ENCODE measurements around the gene MUS81. TPM values are rescaled to one million over a fixed set of nuclear protein-coding genes. Genes with fewer than 3 reads are reported as not detected.

Gene MUS81
- total RNA-seq, 1 donor from 2014 or later = 114 TPM

DNA sequence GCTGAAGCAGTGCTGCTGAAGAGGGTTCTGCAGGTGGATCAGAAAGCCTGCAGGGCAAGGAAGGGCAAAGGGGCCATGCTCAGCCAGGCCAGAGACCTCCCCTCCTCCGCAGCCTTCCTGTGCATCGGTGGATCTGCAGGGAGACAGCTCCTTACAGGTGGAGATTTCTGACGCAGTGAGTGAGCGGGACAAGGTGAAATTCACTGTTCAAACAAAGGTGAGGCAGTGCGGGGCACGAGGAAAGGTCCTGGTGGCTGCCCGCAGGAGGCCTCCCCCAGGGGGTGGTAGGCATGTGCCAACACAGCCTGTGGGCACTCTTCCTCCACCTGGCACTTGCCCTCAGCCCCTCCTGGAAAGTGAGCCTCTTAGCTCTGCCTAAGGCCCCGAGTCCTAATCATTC is 10.9 kb upstream of the MUS81 start:
- Mint-ChIP-seq H3K4me1 (ENCODE audit: low read depth, unreplicated experiment) (peaks cover 1% of the 10 kb centered on the region), H3K27me3 (ENCODE audit: unreplicated experiment) (peaks cover 8% of the 10 kb centered on the region), H3K4me3 (ENCODE audit: unreplicated experiment) (no peak overlapping the region), H3K9me3 (ENCODE audit: unreplicated experiment) (peaks cover 10% of the 10 kb centered on the region), H3K27ac (ENCODE audit: unreplicated experiment) (no peak overlapping the region), H3K36me3 (ENCODE audit: unreplicated experiment) (no peaks in the 10 kb centered on the region)
- TF ChIP-seq, protein P1, sequence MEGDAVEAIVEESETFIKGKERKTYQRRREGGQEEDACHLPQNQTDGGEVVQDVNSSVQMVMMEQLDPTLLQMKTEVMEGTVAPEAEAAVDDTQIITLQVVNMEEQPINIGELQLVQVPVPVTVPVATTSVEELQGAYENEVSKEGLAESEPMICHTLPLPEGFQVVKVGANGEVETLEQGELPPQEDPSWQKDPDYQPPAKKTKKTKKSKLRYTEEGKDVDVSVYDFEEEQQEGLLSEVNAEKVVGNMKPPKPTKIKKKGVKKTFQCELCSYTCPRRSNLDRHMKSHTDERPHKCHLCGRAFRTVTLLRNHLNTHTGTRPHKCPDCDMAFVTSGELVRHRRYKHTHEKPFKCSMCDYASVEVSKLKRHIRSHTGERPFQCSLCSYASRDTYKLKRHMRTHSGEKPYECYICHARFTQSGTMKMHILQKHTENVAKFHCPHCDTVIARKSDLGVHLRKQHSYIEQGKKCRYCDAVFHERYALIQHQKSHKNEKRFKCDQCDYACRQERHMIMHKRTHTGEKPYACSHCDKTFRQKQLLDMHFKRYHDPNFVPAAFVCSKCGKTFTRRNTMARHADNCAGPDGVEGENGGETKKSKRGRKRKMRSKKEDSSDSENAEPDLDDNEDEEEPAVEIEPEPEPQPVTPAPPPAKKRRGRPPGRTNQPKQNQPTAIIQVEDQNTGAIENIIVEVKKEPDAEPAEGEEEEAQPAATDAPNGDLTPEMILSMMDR (IDR thresholded peaks at IDR 0.05; ENCODE audit: partially characterized antibody, unreplicated experiment) = no peak
- no peak for DNase-seq

DNA sequence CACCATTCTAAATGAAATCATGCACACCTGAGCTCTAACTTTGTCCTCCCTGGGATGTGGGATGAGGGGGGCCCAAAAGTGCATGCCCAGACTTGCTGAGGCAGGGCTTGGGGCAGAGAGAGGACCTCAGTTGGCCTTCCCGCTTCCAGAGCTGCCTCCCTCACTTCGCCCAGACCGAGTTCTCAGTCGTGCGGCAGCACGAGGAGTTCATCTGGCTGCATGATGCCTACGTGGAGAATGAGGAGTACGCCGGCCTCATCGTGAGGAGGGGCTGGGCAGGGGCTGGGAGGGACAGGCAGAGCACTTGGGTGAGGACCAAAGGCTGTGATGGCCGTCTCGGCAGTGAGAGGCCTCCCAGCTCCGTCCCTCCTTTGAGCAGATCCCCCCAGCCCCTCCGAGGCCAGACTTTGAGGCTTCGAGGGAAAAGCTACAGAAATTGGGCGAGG is 10.4 kb upstream of the MUS81 start:
- H3K4me1 Mint-ChIP-seq (ENCODE audit: low read depth, unreplicated experiment) = peaks cover 5% of the 10 kb centered on the region
- no peak overlapping the region for H3K27ac Mint-ChIP-seq (ENCODE audit: unreplicated experiment)
- no peak for DNase-seq
- H3K27me3 Mint-ChIP-seq (ENCODE audit: unreplicated experiment) = peaks cover 8% of the 10 kb centered on the region
- no peaks in the 10 kb centered on the region for H3K36me3 Mint-ChIP-seq (ENCODE audit: unreplicated experiment)
- peaks cover 10% of the 10 kb centered on the region for H3K9me3 Mint-ChIP-seq (ENCODE audit: unreplicated experiment)
- TF ChIP-seq, protein P1 (IDR thresholded peaks at IDR 0.05; ENCODE audit: partially characterized antibody, unreplicated experiment) = no peak
- H3K4me3 Mint-ChIP-seq (ENCODE audit: unreplicated experiment) = no peak overlapping the region

DNA sequence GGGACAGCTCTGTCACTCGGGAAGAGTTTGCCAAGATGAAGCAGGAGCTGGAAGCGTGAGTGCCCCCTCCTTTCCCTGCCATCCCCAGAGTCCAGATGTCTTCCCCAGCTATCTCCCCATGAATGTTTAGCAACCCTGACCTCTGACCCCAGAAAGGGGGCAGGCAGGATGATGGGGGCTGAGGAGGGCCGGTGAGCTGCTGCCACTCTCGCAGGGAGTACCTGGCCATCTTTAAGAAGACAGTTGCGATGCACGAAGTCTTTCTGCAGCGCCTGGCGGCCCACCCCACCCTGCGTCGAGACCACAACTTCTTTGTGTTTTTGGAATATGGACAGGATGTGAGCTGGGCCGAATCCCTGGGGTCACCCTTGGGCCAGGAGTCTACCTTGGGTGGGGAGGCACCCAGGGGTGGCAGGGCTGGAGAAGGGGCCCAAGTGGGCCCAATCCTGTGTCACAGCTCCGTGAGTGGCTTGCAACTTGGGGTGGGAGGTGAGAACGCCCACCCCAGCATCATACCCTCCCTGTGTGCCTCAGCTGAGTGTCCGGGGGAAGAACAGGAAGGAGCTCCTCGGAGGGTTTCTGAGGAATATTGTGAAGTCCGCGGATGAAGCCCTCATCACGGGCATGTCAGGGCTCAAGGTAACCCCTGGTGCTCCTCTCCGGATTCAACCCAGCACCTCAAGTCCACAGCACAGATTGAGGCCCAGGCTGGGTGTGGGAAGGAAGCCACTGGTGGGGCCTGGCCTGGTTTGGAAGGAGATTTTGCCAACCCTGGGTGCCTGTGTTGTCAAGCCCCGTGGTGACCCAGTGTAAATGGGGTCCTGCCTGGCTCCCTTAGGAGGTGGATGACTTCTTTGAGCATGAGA is 9.8 kb upstream of the MUS81 start:
- H3K4me1 Mint-ChIP-seq (ENCODE audit: low read depth, unreplicated experiment) = peaks cover 6% of the 10 kb centered on the region
- peaks cover 7% of the 10 kb centered on the region for H3K27me3 Mint-ChIP-seq (ENCODE audit: unreplicated experiment)
- TF ChIP-seq, protein P1 (IDR thresholded peaks at IDR 0.05; ENCODE audit: partially characterized antibody, unreplicated experiment) = no peak
- no peak overlapping the region for H3K4me3 Mint-ChIP-seq (ENCODE audit: unreplicated experiment)
- no peaks in the 10 kb centered on the region for H3K36me3 Mint-ChIP-seq (ENCODE audit: unreplicated experiment)
- no peak overlapping the region for H3K27ac Mint-ChIP-seq (ENCODE audit: unreplicated experiment)
- no peak for DNase-seq
- H3K9me3 Mint-ChIP-seq (ENCODE audit: unreplicated experiment) = peaks cover 10% of the 10 kb centered on the region

DNA sequence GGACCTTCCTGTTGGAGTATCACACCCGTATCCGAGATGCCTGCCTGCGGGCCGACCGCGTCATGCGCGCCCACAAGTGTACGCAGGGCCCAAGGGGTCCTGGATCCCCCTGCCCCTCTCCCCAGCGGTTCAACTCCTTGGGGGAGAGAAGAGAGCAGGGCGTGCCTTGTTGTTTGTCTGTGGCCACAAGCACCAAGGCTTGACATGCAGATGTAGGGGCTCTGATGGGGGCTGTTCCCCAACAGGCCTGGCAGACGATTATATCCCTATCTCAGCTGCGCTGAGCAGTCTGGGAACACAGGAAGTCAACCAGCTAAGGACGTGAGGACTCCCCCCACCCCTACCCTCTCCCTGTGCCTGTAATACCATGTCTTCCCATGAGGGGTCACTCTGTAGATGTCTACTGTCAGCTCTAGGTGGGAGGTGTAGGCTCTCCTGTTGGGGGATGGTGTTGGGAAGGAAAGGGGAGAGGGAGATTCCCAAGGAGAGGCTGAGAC is 9.1 kb upstream of the MUS81 start:
- TF ChIP-seq, protein P1 (IDR thresholded peaks at IDR 0.05; ENCODE audit: partially characterized antibody, unreplicated experiment) = peak; percentile 66
- no peaks in the 10 kb centered on the region for H3K36me3 Mint-ChIP-seq (ENCODE audit: unreplicated experiment)
- peaks cover 10% of the 10 kb centered on the region for H3K4me1 Mint-ChIP-seq (ENCODE audit: low read depth, unreplicated experiment)
- no peak overlapping the region for H3K4me3 Mint-ChIP-seq (ENCODE audit: unreplicated experiment)
- H3K27me3 Mint-ChIP-seq (ENCODE audit: unreplicated experiment) = peaks cover 10% of the 10 kb centered on the region
- no peak for DNase-seq
- no peak overlapping the region for H3K27ac Mint-ChIP-seq (ENCODE audit: unreplicated experiment)
- H3K9me3 Mint-ChIP-seq (ENCODE audit: unreplicated experiment) = peaks cover 12% of the 10 kb centered on the region

All from glutamatergic neuron (in vitro differentiated cells).